Raji (cell line): ENCODE measurements around the gene CDK14.

Experiments
- POLR2A ChIP-seq: IDR thresholded peaks from 2 replicates; pipeline ENCODE4 v1.6.1; 2011; ENCODE audit warnings: low read depth, low read length, control low read depth; ENCODE audit not compliant: insufficient read depth

The CDK14 gene

DNA sequence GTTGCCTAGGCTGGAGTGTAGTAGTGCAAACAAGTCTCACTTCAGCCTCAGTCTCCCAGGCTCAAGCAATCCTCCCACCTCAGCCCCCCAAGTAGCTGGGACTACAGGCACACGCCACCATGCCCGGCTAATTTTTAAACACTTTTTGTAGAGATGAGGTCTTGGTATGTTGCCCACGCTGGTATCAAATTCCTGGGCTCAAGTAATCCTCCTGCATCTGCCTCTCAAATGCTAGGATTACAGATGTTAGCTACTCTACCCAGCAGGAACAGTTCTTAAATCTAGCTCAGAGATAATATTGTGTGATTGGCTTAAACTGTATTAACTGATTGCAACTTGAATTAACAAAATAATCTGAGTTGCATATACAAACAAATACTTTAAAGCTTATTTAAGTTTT, 82.9 kb downstream of the CDK14 start:
- TF ChIP-seq POLR2A = no peak

DNA sequence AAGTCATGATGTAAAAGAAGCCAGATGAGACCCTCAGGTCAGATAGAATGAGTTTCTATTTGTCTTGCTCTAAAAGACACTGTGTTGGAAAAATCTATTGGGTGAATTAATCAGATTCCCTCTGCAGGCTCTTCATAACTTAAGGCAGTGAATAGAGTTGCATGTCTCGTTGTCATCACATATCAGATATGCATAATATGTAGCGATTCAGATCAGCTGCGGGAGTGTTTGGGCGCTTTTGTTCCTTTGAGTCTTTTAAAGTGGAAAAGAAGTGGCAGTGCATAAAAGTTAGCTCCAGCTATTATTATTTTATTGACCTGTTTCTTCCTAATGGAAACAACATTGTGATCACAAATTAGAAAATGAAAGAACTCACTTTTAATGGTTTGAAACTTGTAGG, 84.4 kb downstream of the CDK14 start:
- no peak for TF ChIP-seq POLR2A

GRCh38 chr7:90681336-90682022, 85.4 kb downstream of the CDK14 start:
- TF ChIP-seq POLR2A = no peak

DNA sequence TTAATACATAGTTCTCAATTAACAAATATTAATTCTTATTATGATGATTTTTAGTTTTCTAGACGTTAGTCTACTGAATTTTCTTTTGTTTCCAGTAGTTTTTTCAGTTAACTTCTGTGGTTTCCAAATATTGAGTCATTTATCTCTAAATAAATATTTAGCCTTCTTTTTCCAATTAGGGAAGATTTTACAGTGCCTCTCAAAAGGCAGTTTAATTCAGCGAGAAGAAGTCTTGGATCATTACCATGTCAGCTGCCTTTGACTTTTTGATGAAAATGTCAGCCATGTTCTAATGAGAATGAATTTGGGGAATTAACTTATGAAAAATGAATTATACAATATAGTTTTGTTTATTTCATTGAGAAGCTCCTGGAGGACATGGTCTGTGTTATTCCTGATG, 90.0 kb downstream of the CDK14 start:
- TF ChIP-seq POLR2A = no peak

DNA sequence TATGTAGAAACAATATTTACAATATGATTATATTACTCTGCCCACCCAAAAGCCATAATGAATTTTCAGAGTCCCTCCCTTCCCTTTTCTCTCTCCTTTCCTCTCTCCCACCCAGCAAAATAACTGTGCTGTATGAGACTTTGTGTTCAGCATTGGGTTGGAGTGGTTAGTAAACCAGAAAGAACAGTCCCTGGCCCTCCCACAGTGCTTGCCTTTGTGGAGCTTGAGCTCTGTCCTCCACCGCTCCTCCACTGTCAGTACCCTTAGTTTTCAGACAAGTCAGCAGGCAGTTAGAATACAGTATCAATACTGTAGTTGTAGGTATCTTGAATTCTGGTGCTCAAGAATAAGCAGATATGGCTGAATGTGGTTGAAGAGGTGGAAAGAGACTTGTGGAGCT, 92.7 kb downstream of the CDK14 start:
- no peak for TF ChIP-seq POLR2A

- no peak for TF ChIP-seq POLR2A
These were observed 93.1 kb downstream of the CDK14 start for GRCh38 chr7:90689260-90689659.

- TF ChIP-seq POLR2A = no peak
These were observed 94.2 kb downstream of the CDK14 start for GRCh38 chr7:90690159-90690858.

GRCh38 chr7:90692396-90692795, 96.3 kb downstream of the CDK14 start:
- no peak for TF ChIP-seq POLR2A

GRCh38 chr7:90692947-90693346, 96.8 kb downstream of the CDK14 start:
- TF ChIP-seq POLR2A = no peak

- TF ChIP-seq POLR2A = no peak
These were observed 97.8 kb downstream of the CDK14 start for GRCh38 chr7:90693939-90694338.

- TF ChIP-seq POLR2A = no peak
These were observed 102.5 kb downstream of the CDK14 start for GRCh38 chr7:90698616-90699015.

GRCh38 chr7:90701021-90701420, 104.9 kb downstream of the CDK14 start:
- no peak for TF ChIP-seq POLR2A

DNA sequence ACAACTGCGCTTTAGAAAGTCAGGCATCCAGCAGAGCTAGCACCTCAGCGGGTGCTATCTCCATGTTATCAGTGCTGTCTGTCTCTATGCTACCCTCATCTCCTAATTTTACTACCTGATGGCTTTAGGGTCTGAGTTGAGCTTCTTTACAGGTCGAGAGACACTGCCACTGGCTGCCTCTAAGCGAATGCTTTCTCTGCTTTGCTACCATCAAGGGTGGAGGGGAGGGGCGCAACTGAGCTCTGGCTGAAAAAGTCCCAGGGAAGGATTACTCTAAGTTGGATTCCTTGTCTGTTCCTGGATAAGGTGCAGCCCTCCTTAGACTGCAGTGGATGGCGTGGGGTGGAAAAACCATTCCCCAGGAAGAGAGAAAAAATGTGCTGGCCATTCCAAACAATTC, 105.7 kb downstream of the CDK14 start:
- TF ChIP-seq POLR2A = no peak

GRCh38 chr7:90705391-90706071, 109.4 kb downstream of the CDK14 start:
- no peak for TF ChIP-seq POLR2A

GRCh38 chr7:90706072-90706716, 110.1 kb downstream of the CDK14 start:
- TF ChIP-seq POLR2A = no peak

- TF ChIP-seq POLR2A = 0 out of 2 replicates have a peak, but pooled peaks have one; percentile 53
These were observed 112.8 kb downstream of the CDK14 start for GRCh38 chr7:90708841-90709317.
